CD4-positive, alpha-beta T cell treated with Interleukin-1 beta for 1 hour (primary cell): ENCODE results near the gene C16orf86.

Source experiments
- DNase-seq, 2 donors: peaks; one replicate each; pipeline ENCODE4 v3.0.0-alpha.2; 2020 to 2022

C16orf86 gene, protein sequence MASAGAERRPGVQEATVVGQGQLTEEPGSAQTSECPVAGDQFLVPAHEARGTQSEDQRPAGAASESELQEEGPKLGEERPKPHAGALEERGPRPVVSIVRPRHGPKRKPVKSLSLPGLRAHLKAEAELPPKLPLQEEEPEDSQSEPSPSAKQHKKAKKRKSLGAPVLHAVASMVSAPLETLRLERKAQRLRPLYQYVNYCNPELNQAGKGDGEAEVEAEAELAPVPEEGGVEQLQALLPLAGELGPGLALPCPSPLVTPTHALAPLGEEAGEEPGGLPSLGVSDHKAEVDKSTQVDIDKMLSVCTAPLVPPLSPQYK

DNA sequence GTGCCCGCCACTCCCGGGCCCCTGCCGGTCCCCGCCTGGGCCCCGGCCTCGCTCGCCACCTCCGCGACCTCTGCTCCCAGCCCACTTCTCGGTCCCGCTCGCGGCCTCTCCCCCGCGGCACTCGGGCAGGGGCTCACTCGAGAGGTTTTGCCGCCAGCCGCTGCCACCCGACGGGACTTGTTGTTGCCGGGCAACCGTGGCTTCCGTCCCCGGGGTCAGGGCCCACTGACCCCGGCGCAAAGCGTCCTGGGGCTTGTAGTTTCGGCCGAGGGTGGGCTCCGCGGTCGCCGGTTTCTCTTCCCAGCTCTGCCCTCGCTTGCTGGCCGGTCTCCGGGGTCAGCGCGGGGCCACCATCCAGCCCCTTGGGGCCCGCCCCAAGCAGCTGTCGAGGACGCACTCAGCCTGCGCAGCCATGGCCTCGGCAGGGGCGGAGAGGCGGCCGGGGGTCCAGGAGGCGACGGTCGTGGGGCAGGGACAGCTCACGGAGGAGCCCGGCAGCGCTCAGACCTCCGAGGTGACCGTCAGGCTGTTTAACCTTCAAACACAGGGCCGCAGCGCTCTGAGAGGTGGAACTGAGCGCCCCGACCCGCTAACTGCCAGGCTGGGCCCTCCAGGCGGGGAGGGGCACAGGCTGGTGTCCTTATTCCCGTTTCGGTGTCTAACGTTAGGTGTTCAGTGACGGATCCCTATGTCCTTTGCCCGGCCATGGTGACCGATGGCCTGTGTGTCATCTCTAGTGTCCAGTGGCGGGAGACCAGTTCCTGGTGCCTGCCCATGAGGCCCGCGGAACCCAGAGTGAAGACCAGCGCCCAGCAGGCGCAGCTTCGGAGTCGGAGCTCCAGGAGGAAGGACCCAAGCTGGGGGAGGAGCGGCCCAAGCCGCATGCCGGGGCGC, at the start of gene C16orf86, which contains the start of gene ENKD1:
TSS of gene C16orf86 (plus strand) at position 256 of the 894 bp plus-strand sequence. CDS start at position 413, 157 bp downstream.
TSS of gene ENKD1 (minus strand) at position 192 of the 894 bp plus-strand sequence. CDS start 308 bp downstream, outside the sequence.
- peak; percentile 87 to 89 for DNase-seq

DNA sequence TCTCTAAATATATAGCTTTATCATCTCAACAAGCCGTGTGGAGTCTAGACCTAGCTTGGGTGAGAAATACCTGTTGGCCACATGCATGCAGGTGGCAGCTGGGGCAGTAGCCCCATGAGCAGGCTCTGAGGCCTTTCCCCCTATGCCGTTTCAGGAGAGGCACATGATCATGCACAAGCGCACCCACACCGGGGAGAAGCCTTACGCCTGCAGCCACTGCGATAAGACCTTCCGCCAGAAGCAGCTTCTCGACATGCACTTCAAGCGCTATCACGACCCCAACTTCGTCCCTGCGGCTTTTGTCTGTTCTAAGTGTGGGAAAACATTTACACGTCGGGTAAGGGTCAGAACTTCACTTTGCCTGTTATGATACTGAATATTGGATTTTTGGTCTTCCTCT, 38.4 kb upstream of the C16orf86 start:
- no peak for DNase-seq

DNA sequence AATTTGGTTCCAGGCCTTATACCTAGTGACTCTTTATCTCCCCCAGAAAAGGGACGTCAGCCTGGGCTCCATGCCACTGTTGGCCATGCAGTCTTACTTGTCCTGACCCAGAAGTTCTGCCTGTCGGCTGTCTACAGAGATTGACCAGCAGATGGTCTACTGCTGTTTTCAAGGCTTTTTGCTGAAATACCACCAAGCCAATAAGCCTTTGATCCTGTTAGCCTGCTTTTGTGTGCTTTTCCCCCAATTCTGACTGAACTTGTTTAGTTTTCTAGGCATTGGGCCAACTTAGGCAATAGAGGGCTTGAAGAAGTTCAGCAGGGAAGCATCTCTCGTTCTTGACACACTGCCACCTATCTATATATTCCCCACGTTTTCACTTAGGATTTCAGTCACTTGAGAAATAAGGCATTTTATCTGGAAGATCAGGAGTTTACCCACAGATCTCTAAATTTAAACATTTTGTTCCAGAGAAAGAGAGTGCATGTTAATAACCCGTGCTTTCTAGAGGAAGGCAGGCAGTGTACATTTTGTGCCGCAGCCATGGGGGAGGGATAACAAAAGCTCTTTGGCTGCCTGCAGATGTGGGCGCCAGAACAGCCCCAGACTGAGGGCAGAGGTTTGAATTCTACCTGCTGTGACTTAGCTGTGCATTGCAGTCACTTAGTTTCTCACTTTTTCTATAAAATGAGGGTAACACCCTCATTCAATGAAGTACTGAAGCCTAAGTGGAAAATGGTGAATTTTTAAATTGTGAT, 34.0 kb upstream of the C16orf86 start:
- DNase-seq, result no peak

DNA sequence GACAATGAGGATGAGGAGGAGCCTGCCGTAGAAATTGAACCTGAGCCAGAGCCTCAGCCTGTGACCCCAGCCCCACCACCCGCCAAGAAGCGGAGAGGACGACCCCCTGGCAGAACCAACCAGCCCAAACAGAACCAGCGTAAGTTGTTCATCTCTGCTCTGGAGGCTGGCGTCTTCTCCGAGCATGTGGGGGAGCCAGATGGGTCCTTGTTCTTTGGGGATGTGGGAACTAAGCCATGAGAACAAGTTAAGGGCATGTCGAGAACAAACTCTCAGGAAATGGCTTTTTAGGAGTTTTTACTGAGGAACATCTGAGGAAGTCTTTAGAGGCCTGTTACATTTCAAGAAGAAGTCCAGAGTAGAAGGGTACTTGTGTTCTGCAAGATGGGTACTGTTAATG, 29.9 kb upstream of the C16orf86 start:
- DNase-seq, result no peak

DNA sequence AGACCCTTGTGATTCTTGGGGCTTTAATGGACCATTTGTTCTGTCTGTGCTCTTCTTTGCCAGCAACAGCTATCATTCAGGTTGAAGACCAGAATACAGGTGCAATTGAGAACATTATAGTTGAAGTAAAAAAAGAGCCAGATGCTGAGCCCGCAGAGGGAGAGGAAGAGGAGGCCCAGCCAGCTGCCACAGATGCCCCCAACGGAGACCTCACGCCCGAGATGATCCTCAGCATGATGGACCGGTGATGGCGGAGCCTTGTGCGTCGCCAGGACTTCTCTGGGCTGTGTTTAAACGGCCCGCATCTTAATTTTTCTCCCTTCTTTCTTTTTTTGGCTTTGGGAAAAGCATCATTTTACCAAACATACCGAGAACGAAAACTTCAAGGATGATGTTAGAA, 29.0 kb upstream of the C16orf86 start:
- no peak for DNase-seq

DNA sequence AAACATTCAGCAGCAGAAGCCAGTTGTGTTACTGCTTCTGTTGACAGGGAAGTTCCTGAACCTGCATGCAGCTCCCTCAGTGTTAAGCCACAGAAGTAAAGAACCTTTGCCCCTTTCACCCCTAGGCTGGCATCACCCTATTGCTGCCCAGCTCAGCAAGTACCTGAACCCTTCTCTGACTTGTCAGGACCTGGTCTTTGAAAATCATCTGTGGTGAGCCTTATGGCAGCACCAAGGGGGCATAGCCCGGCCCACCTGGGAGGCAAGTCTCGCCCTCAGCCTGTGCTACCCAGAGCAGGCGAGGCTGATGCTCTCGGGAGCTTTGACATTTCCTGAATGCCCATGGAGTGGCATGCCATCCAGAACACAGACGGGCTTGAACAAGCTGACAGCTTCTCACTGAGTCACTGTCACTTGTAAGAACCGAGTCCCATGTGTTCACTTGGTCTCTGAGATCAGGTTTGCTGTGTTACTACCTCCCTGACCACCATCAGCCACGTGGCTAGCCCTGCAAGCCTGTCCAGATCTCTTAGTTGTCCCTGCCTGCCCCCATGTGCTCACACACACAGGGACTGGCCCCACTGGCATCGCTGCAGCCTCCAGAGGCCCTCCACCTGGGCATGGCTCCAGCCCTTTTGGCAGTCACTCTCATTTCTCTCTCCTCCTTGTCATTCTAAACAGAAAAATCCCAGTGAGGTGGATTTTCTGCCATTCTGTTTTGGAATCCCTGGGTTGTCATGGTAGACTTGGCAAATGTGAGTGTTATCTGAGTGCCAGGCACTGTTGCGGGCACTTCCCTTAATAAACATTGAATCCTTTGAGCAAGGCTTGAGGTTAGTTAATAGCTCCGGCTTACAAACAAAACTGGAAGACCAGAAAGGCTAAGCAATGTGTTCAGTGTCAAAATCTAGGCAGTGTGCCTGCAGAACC, 24.6 kb upstream of the C16orf86 start:
- DNase-seq, result no peak

DNA sequence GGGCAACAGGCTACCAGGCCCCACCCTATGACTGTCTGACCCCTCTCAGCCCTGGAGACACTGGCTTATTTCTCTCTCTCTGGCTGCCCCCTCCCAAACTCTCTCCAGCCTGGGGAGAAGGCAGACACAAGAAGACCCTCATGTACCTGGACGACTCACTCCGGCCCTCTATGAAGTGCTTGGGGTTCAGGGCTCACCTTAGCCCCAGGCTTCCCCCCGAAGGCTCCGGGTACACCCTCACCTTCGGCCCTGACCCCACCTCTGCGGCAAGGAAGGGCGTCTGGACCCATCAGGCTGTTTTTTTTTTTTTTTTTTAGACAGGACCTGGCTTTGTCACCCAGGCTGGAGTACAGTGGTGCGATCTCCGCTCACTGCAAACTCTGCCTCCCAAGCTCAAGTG, 22.6 kb upstream of the C16orf86 start:
- DNase-seq, result no peak

DNA sequence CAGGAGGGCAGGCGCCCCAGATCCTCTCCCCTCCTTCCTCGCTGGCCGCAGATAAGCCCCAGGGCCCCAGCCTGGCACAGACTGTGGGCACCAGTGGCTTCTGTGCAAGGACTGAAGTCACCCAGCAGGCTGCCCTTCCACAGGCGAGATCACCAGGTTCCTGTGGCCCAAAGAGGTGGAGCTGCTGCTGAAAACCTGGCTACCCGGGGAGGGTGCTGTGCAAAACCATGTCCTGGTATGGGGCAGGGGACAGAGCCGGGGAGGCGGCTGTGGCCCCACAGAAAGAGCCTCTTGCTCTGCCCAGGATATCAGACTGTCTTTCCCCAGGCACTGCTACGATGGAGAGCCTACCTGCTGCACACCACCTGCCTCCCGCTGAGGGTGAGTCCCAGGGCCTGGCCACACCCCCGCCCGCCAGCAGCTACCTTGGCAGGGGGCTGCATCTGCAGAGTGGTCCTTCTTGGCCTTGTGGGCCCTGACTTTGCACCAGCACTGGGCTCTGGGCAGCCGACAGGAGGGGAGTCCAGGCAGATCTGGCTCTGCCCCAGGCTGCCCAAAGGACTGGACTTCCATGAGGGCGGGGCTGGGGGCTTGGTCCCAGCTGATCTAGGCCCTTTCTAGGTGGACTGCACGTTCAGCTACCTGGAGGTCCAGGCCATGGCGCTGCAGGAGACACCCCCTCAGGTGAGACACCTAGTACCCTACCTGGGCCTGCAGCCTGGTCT, 21.1 kb upstream of the C16orf86 start:
- DNase-seq, result no peak

DNA sequence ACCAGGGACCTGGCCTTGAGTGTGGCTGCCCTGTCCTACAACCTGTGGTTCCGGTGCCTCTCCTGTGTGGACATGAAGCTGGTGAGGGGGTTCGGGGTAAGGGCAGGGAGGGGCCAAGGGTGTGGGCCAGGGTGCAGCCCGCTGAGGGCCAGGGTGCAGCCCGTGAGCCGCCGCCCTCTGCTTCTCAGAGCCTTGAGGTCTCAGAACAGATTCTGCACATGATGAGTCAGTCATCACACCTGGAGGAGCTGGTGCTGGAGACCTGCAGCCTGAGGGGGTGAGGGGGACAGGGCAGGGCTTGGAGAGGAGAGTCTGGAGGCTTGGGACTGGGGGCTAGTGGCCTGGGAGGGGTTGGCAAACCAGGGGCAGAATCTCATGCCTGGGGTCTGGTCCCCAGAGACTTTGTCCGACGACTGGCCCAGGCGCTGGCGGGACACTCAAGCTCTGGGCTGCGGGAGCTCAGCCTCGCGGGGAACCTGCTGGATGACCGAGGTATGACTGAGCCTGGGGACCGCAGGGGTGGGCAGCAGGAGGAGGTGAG, 19.4 kb upstream of the C16orf86 start:
- no peak for DNase-seq

DNA sequence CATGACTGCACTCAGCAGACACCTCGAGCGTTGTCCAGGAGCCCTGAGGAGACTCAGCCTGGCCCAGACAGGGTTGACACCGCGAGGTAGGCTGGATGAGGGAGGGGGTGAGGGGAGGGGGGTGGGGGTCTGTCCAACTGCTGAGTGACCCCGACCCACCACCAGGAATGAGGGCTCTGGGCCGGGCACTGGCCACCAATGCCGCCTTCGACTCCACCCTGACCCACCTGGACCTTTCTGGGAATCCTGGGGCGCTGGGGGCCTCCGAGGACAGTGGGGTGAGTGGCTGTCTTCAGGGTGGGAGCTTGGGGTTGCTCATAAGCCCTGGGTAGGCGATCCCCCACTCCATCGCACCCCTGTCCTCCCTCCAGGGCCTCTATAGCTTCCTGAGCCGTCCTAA, 18.9 kb upstream of the C16orf86 start:
- no peak for DNase-seq

DNA sequence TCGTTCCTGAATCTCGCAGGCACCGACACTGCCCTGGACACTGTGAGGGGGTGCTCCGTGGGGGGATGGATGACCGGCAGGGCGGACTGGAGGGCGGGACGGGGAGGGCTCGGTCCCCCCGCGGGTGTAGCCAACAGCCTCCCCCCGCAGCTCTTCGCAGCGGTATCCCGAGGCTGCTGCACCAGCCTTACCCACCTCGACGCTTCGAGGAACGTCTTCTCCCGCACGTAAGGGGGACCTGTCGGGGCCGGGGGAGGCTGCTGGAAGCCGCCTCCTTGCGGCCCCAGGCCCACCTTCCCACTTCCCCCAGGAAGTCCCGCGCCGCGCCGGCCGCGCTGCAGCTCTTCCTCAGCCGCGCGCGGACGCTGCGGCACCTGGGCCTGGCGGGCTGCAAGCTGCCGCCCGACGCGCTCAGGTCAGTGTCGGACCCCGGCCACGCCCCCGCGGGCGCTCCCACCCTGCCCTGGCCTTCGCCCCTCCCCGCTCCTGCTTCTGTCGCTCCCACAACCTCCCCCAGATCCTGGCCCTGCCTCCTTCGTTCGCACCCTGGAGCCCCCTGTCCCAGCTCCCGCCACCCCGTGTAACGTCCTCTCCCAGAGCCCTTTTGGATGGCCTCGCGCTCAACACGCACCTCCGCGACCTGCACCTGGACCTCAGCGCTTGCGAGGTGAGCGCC, 18.4 kb upstream of the C16orf86 start:
- DNase-seq, result no peak

DNA sequence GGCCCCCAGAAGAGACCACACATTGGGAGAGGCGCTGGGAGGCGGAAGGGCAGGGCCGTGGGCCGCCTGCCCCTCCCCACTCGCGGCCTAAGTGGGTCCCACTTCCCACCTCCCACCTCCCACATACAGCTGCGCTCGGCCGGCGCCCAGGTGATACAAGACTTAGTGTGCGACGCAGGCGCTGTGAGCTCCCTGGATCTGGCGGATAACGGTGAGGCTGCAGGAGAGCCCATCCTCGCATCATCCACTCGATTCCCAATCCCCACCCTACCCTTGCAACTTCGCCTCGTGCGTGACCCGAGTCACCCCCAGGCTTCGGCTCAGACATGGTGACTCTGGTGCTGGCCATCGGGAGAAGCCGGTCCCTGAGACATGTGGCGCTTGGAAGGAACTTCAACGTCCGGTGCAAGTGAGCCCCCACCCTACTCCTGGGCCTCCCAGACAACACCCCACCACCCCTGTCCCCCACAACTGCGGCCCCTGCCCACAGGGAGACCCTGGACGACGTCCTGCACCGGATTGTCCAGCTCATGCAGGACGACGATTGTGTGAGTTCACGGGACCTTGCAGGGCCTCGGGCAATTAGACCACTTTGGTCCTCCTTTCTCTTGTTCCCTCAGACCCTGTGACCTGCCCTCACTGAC, 17.7 kb upstream of the C16orf86 start:
- DNase-seq, result no peak

DNA sequence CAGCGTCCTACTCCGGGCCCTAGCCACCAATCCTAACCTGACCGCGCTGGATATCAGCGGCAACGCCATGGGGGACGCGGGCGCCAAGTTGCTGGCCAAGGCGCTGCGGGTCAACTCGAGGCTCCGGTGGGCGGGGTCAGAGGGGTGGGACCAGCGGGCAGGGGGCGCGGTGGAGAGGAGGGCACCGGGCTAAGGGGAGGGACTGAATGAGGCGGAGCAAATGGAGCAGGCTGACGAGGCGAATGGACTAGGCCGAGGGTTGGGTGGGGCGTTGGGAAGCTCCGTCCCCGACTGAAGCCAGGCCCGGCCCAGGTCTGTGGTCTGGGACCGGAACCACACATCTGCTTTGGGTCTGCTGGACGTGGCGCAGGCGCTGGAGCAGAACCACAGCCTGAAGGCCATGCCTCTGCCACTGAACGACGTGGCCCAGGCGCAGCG, 17.1 kb upstream of the C16orf86 start:
- no peak for DNase-seq

DNA sequence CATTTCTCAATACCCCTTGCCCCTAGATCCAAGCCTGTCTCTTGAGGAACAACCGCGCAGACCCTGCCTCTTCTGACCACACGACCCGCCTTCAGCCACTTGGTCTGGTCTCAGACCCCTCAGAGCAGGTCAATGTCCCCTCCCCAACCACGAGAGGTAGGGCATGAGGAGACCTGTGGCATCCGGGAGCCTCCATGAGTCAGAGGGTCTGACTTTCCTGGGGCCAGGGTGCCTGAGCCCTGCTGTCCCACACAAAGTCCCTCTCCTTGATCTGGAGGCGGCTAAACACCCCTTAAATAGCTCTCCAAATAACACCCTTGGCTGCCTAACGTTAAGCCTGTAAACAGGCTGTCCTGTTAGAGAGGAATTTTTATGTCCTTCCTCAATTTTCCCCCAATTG, 16.6 kb upstream of the C16orf86 start:
- no peak for DNase-seq

DNA sequence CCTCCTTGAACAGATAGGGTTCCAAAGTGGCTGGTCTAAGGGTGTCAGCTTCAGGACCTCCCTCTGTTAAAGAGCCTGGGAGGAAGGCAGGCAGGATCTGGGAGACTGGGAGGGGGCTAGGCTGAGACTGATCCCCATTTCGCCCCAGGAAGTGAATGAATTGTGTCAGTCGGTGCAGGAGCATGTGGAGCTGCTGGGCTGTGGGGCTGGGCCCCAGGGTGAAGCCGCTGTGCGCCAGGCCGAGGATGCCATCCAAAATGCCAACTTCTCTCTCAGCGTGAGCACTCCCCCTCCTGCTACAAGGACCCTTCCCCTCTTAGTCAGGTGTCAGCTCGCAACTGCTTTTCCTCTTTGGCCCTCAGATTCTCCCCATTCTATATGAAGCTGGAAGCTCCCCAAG, 15.6 kb upstream of the C16orf86 start:
- no peak for DNase-seq

DNA sequence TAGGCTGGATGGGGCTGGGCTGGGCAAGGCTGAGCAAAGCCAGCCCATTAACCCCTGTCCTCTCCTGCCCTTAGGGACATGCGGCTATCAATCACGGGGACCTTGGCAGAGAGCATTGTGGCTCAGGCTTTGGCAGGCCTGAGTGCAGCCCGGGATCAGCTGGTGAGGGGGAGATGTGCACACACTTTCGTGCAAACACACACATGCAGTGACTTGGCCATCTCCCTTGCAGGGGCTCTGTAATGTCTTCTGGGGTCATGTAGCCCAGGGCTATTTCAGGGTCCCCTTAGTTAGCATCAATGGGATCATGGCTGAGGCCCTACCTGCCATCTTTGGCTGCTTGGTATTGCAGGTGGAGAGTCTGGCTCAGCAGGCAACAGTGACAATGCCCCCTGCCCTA, 14.8 kb upstream of the C16orf86 start:
- DNase-seq, result no peak

DNA sequence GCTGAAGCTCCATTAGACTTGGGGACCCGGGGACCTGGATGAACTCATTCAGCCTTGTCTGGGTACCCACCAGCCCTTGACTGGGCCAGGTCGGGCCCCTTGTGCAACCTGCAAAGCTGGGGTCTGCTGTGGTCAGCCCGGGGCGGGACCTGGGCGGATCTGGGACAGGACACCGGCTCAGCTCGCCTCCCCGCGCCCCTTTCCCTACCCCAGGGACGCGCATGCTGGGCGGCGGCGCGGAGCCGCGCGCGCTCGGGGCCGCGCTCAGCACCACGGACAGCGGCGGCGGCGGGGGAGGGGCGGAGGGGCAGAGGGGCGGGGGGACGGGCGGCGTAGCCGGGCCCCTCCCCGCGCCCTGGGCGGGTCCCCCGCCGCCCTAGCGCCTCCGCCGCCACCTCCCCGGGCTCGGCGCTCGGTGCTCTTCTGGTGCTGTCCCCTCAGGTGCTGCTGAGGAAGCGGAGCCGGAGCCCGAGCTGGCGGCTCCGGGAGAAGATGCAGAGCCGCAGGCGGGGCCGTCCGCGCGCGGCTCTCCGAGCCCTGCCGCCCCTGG, 14.0 kb upstream of the C16orf86 start:
- DNase-seq, result no peak

DNA sequence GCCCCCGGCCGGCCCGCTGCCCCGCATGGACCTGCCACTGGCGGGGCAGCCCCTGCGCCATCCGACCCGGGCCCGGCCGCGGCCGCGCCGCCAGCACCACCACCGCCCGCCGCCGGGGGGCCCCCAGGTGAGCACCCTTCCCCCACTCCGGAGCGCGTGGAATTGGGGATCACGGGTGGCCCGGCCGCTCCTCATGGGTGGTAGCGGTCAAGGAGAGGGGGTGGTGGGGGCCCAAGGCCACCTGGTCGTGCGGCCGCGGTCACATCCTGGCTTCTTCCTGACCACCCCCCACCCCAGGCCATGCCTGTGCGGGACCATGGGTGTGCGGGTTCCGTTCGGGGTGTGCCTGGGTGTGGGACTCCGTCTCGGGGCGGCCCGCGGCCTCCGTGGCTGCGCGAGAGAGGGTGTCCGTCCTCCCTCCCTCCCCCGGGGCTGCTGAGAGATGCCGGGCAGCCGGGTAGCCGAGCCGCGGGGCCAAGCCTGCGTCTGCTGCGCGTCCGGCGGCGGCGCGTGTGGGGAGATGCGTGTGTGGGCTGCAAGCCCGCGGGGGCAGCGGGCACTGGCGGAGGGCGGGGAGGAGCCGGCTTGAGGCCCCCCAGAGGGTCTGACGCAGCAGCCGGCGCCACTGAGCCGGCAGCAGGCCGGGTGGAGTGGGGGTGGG, 13.4 kb upstream of the C16orf86 start:
- DNase-seq, result no peak

DNA sequence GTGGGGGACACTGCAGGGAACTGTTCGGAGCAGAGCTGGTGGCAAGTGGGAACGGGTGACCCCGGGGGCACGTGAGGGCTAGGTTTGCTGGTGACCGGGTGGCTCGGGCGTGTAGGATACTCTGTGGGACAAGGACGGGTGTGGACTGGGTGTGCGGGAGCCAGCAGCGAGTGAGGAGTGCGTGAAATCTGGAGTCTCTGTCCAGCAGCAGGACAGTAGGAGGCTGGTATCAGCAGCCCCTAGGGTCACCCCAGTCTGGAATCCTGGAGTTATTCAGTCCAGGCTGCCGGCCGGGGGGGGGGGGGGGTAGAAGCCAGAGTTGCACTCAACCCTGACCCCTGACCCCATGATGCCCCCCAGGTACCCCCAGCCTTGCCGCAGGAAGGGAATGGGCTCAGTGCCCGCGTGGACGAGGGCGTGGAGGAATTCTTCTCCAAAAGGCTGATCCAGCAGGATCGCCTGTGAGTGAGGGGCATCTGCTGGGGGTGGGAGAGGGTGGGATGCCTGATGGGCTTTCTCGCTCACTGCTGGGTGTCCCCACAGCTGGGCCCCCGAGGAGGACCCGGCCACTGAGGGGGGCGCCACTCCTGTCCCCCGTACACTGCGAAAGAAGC, 12.7 kb upstream of the C16orf86 start:
- DNase-seq, result no peak
